HG03432 (cell line): Measurements from ENCODE around the gene ANGPTL5.
"Not testable (repeated sequence)": the region's sequence is repeated elsewhere in the genome, so short reads cannot be mapped to it uniquely, and the experiment has no call there.

Source experiments
- ATAC-seq: cut with Tn5 transposase; IDR thresholded peaks from one replicate; pipeline ENCODE4 v1.9.1; 2021; ENCODE audit warnings: mild to moderate bottlenecking, moderate library complexity; ENCODE audit not compliant: unreplicated experiment

Gene ANGPTL5

DNA sequence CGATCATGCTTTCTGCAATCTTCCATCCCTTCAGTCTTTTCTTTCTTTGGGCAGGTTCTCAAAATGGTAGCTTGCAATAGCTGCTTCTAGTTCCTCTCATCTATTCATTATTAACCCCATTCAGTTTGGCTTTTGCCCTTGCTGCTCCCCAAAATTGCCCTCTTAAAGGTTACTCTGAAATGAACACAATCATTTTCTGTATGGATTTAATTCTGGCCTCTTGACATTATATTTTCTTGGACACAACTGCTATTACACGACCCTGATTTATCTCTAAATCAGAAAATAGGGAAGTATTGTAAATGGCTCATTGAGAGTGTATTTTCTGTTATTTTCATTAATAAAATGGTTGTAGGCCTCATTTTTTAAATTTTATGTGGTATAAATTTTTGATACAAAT lies at the start of gene ANGPTL5:
TSS of gene ANGPTL5 (minus strand) at position 101 of the 400 bp plus-strand sequence. CDS start 8,613 bp downstream, outside the sequence.
- no peak for ATAC-seq

DNA sequence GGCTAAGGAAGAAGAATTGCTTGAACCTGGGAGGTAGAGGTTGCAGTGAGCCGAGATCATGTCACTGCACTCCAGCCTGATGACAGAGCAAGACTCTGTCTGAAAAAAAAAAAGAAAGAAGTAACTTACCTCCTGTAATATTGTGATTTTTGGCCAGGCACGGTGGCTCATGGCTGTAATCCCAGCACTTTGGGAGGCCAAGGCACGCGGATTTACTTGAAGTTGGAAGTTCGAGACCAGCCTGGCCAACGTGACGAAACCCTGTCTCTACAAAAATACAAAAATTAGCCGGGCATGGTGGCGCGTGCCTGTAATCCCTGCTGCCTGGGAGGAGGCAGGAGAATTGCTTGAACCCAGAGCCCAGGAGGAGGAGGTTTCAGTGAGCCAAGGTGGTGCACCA lies 47.9 kb upstream of the ANGPTL5 start:
- ATAC-seq = not testable (repeated sequence)

DNA sequence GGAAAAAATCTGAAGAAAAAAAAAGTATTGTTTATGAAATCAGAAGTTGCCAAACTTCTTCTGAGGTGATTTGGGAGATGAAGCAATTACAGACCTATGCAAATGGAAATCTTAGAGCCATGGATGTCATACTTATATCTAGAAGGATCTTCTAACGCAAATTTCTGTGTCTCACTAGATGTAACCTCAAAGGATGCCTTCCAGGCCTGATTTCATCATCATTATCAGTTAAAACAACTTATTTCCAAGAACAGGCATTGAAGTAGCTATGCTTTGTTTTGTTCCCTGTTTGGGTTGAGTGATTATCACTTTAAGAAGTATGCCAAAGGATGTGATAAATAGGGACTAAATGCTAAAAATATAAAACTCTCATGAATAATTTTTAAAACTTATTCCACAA lies 43.9 kb upstream of the ANGPTL5 start:
- no peak for ATAC-seq

DNA sequence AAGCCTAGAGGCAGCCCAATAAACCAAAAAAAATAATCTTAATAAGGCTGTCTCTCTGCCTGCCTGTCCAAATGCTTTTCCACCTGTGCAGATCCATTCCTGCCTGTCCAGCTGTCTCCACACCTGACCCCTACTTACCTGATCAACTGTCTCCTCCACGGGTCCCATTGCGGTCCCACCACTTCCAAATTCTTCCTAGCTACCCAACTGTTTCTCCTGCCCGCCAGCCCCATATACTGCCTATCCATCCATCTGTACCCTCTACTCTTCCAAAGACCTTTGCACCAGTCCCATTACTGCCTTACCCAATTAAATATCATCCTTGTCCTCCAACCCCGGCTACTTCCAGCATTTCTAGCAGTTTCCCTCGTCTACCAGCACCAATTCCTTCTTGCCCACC lies 39.4 kb upstream of the ANGPTL5 start:
- ATAC-seq = no peak

DNA sequence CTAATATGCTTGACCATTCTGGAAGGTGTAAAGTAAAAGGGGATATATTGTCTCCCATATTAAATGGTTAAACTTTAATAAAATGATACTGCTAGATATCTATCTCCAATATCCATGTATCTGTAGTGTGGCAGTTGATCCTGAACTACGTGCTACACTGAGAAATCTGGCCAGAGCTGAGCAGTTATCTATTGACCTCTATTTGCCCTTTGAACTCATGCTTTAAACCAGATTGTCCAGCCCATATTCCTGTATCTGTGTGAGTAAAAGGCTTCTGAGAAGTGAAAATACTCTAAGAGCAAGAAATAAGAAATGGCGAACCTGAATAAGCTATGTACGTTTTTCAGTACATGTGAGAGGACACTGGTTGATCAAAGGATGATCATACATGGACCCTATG lies 39.0 kb upstream of the ANGPTL5 start:
- ATAC-seq = no peak

DNA sequence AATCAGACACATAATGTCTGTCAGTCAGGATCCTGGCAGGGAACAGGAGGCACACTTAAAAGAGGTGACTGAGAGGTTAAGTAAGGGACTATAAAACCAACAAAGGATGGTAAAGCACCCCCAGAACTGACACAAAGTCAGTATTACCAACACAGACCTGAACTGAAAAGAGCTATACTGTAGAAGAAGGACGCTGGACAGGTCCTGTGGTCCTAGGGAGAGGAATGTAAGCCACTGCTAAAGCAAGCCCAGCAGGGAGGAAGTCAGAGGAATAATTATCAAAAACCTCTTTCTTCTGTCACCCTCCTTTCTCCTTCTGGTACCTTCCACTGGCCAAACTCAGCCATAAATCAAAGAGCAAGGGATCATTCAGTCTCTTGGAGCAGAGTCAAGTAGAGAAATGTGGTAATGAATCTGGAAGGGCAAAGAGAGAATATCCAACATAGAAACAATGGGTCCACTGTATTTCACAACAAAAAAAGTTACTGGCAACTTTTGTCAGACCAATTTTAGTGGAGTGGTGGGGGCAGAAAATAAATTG lies 33.4 kb upstream of the ANGPTL5 start:
- ATAC-seq = no peak

DNA sequence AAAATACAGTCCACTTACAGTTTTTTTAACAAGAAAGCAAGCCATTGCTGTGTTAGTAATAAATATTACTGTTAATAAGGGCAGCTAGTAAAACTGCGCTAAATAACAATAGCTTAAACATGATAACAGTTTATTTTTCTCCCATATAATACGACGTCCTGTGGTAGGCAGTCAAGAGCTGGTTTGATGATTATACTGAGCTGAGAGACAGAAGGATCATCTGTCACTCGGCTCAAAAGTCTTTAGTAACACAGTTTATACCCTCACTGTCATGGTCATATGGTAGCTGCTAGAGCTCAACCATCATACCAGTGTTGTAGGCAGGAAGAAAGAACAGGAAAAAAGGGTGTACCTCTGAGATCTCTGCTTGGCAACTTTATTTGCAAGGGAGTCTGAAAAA lies 29.1 kb upstream of the ANGPTL5 start:
- no peak for ATAC-seq

DNA sequence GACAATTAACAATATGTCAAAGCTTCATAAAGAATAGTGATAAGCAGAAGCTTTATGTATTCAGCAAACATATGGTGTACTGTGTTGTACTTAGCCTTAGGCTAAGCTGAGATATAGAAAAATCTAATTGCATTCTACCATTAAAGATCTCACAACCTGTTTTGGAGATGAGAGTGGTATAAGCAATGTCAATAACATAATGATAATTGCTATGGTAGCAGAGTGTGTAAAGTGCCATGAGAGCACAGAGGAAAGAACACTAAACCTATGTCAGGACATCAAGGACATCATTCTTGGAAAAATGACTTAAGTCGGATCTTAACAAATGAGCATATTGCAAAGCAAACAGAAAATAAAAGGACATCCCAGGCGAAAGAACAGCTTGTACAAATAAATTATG lies 28.6 kb upstream of the ANGPTL5 start:
- ATAC-seq = no peak

DNA sequence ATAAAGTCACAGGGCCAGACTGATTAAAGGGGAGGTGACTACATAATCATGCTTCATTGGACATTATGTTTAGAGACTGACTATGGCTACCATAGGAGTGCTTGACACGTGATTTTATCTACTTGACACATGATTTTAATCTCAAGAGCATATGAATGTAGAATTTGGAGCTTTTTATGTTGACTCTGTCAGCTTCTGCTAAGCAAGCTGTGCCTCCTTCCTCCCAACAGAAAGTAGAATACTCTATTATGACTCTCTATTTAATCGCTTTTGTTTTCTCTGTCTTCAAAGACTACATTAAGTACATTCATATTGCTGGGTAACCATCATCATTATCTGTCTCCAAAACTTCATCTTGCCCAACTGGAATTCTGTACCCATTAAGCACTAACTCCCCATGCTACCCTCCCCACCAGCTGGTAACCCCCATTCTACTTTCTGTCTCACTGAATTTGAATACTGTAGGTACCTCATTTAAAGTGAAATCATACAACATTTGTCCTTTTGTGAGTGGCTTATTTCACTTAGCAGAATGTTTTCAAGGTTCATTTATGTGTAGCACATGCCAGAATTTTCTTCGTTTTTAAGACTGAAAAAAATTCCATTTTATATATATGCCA lies 24.7 kb upstream of the ANGPTL5 start:
- ATAC-seq = no peak

DNA sequence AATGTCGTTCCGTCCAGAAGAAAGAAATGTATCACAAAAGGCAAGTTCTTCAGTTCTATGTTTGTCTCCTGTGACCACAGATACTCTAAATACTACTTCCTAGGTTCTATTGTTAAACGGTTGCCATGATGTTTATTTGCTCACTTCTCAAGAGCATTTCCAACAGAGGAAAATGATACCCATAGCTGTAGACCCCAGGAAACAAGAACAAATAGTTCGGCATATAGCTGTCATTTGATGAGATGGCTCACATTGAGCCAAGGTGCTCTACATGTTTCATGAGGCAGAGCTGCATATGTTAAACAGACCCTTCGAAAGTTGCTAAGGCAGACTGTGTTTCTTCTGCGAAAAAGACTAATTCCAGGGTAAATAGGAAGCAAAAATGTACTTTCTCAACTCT lies 15.4 kb upstream of the ANGPTL5 start:
- no peak for ATAC-seq

DNA sequence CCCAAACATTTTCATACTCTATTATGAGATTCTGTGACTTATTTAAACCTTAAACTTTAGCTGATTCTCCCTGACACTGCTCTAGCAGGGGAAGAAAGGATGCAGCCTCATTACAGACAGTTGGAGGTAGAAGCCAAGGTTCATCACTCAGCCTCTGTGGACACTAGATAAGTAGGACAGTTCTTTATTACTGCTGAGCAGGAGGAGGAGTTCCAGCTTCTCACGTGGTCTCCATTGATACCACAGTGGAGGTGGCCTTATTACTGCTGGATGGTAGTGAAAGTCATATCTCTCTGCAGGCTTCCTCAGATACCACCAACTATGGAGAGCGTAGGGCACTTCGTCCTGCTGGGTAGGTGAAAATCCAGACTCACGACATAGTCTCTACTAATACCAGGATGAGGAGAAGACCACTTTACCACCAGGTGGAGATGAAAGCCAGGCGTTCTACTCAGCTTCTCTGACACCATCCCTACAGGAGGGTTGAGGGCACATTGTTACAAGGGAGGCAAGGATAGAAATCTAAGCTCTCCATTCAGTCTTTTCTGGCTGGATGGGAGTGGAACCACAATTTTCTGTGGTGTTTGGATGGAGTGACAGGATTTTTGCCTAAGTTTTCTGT lies 13.1 kb upstream of the ANGPTL5 start:
- ATAC-seq = no peak

DNA sequence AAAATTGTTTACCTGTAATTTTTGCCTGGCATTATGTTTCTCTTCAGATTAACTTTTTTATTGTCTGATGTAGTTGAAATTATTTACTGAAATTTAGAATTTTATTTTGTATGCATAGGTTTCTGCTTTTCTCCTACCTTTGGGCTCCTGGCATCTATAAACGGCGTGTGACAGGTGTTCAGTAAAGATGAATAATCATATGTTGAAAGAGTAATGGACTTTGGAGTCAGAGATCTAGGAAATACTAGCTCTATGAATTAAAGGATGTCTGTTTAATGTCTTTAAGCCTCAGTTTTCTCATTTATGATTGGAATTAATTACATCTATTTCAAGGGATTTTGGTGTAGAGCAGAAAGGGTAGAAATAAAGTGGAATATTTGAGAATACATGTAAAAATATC lies 7.2 kb upstream of the ANGPTL5 start:
- ATAC-seq = no peak

DNA sequence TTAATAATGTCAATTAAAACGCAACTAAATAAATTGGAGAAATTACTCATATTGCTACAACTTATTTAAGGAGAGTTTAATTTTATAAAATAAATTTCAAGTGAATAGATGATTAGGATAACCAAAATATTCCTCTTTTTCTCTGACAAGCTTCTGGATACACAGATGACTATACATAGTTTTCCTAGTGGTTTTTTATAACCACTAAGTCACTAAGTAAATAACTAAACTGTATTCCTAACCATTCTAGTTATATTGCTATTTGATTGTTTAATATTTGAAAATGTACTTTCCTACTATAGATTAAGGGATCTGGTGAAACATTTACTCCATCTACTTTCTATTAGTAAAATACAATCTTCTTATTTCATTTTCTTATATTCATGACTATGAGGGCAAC lies 4.7 kb upstream of the ANGPTL5 start:
- no peak for ATAC-seq

DNA sequence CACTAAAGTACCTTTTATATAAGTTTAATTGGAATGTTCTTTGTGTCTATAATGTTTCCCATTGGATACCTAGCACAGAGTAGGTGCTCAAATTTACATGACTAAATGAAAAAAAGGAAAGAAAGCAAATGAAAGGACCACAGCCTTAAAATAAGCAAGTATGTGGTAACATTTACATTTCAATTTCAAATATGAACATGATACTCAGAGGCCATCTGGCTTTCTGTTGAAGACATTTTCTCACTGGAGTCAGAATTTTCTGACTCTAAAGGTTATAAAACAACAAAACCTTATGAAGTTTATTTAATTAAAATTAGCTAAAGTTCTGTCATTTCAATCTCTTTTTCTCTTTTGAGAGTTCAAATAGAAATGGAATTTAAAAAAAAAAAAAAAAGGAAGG lies 904 bp upstream of the ANGPTL5 start:
- ATAC-seq = no peak

DNA sequence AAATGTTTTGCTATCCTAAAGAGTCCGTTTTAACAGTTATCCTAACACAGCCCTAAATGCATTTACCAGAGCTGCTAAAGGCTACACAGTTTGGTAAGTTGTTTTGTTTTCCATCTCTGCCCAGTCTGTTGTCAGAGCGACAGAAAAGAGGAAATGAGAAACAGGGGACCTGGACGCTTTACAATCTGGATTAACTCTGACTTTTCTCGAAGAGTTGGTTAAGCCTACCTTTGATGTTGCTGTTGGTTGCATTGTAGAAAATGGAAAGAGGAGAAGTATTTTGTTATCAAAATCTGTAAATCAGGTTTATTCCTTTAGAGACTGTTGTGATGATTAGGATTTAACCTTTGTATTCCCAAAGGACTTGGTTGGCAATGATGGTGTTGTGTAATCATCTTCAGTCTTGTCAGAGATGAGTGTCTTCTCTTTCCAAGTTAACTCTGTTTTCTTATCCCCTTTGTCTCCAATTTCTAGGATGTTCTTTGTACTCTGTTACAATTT lies 481 bp downstream of the ANGPTL5 start:
- ATAC-seq = peak; percentile 24

DNA sequence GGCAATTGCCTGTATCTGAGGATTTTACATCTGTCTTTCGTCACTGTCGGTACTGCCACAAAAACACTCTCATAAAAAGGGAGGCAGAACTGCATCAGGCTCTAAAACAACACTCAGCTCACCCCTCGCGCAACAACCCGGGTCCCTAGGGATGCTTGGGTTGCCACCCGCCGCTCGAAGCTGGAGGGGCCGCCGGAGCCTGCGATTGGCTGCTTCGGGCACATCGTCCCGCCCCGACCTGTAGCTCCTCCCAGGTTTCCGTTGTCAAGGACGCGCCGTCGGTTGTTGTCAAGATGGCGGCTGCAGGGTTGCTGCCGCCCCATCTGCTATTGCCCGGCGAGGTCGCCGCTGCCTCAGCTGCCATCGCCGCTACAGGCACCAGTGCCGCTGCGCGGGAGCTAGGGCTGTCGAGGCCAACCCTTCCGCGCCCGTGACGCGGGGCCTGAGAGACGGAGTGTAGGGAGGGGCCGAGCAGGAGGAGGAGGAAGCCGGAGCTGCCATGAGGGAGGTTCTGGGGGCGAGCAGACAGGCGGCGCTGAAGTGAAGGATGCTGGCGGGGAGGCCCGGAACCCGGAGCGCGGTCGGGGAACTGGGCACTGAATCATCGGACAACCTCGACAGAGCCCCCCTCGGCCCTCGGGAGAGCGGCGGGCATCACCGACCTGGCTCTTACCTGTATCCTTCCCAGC lies 1.4 kb downstream of the ANGPTL5 start, which contains the start of gene CEP126:
TSS of gene CEP126 (plus strand) at position 273 of the 689 bp plus-strand sequence. CDS start at position 548, 275 bp downstream.
- ATAC-seq = peak; percentile 100

DNA sequence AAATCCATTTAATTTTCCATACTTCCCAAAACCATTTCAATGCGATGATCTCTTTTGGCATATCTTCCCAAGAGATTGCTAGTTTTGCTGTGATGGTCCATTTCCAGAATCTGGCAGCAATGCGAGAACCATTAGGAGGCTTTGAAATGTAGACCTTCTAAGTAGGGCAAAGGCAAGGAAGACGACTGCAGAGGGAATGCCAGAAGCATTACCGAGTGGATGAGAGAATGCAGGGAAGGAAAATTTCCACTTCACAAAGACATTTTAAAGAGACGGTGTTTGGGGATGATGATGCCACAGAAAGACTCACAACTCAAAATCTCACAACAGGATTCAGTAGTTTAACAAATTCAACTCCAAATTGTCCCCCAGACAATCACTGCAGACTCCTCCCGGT lies 2.0 kb downstream of the ANGPTL5 start:
- ATAC-seq = no peak

DNA sequence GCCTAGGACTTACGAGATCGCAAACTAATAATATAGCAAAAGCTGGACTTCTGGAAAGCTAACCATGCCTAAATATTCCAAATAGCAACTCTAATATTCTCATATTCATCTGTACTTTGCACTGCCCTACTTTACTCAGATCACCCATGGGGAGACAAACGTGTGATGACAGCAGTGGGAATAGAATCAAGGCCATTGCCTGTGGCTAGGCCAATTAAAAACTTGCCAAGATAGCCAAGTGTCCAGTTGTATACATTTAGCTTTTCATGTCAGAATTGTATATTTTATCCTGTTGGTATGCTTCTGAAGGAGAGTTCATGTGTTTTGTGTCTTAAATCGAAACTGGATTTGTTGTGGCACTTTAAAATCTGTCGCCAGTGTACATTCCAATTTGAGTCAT lies 2.7 kb downstream of the ANGPTL5 start:
- ATAC-seq = no peak

DNA sequence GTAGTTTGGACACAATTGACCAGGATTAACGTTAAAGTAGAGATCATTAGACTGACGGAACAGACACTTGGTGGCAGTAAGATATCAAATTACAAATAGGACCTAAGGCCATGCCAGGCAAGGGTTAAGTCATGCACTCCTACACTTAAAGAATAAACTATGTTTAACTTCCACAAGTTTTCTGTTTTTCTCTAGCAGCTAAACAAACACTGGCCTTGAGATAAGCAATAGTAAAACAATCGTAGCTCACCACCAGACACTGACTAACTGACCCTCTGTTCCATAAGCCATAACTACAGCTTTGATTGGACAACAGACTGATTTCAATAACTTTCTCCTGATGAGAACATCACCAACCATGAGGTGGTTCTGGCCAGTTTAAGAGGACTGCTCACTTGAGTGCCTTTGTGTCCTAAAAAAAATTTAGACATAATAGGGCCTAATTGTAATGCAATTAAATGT lies 3.5 kb downstream of the ANGPTL5 start:
- no peak for ATAC-seq

DNA sequence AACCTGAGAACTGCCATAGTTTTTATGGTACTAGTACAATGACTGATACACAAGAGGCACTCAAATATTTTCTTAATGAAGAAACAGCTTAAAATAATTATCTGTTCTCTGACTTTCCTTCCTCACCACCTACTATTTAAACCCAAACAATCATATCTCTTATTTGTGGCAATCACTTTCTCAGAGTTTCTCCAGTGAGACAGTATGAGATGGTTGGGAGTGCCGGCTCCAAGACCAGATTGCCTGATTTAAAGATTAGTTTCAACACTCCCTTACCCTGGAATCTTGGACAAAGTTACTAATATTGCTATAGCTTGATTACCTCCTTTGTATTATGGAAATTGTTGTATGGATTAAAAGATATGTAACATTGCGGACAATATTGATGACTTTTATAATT lies 7.2 kb downstream of the ANGPTL5 start:
- no peak for ATAC-seq

DNA sequence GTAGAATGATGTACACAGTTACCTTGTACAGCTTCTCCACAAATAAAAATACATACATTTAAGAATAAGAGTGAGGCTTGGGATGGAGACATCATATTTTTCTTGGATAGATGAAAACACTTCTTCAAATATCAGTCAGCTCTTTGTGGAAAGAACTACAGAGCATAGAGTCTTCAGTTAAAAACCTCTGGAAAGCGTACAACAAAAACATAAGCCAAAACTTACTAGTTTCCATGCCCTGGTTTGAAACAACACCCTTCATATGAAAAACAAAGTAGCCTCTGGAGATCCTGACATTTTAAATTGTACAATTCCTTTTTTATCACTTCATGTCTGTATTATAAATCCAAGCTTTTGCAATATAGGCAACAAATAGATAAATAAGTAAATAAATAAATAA lies 8.5 kb downstream of the ANGPTL5 start:
- no peak for ATAC-seq

DNA sequence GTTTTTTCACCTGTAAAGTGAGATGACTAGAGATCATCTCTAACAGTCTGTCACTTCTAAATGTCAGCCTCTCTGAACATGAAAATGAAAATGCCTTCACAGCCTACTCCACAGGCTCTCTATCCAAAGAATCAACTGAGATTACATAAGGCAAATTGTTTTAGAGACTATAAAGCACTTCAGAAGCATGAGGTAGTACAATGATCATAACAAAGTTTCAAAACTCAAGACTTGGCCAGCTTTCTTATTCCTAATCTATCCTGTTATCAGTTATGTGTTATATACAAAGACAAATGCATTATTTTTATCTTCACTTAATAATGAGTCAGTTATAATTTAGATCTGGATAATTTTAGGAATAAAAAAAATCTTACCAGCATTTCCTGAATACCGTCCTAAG lies 21.8 kb downstream of the ANGPTL5 start:
- no peak for ATAC-seq
